GM18502 (cell line): ENCODE data around the gene RSRC1.
A peak's percentile ranks its signal among the peaks of the same experiment; 100 is the strongest.
"Not testable (repeated sequence)": the region's sequence is repeated elsewhere in the genome, so short reads cannot be mapped to it uniquely, and the experiment has no call there.

Experiments
- ATAC-seq: cut with Tn5 transposase; IDR thresholded peaks from one replicate; pipeline ENCODE4 v1.9.1; 2021; ENCODE audit warnings: mild to moderate bottlenecking; ENCODE audit not compliant: unreplicated experiment, poor library complexity

The RSRC1 gene

DNA sequence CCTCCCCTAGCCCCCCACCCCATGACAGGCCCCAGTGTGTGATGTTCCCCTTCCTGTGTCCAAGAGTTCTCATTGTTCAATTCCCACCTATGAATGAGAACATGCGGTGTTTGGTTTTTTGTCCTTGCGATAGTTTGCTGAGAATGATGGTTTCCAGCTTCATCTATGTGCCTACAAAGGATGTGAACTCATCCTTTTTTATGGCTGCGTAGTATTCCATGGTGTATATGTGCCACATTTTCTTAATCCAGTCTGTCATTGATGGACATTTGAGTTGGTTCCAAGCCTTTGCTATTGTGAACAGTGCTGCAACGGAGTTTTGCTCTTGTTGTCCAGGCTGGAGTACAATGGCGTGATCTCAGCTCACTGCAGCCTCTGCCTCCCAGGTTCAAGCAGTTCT lies 12.8 kb downstream of the RSRC1 start:
- ATAC-seq: not testable (repeated sequence)

DNA sequence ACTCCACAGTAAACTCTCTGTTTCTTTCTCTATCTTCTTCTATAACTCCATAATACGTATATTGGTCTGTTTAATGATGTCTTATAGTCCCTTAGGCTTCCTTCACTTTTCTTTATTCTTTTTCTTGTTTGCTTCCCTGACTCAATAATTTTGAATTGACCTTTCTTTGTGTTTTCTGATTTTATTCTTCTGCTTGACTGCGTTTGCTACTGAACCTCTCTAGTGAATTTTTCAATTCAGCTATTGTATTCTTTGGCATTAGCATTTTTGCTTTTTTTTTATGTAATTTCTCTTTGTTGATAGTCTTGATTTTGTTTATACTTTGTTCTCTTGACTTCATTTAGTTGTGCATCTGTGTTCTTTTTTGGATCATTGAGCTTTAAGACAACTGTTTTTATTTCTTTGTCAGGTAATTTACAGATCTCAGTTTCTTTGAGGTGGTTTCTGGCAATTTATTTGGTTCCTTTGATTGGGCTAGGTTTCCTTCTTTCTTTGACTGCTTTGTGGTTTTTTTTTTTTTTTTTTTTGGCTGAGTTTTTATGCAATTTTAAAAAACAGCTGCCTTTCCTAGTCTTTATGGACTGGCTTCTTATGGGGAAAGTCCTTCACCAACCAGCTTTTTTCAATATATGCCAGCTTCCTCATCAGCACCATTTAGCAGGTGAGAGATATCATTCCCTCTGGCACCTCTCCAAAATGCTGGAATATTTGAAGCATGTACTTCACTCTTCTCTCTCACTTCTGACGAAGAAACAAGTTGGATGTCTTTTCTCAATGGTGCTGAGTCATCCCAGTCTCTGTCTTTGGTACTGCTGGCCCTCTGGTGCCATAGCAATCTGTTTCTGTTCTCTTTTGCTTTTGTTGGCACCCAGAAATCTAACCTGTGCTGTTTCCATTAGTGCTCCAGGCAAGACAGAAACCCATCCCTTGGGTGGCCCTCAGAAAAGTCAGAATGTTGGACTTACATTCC lies 17.6 kb downstream of the RSRC1 start:
- ATAC-seq: no peak

DNA sequence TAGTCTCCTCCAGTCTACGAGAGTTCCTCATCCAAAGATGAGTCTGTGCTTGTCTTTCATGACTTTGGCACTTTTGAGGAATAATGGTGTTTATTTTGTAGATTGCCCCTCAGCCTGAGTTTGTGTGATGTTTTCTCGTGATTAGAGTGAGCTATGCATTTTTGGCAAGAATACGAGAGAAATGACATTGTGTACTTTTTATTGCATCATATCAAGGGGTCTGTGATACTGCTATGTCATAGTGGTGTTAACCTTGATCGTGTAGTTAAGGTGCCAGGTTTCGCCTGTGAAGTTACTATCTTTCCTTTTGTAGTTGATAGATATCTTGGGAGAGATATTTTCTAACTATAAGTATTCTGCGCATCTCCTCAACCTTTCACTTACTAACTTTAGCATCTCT lies 18.9 kb downstream of the RSRC1 start:
- no peak for ATAC-seq

DNA sequence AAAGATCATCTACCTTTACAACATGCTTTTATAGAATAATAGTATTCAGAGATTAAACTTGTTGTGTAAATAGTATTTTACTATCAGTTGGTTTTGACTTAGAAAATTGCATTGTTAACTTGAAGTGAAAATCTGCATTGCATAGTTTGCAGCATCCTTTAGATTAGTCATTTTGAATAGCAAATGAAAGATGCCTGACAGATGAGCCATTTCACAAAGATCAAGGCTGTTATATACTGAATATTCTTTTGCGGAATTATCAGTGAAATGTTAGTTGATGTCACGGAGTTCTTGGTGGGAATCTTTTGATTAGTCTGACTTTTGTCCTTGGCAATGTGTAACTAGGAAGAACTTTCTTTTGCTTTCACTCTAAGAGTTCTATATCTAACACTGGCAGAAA lies 24.5 kb downstream of the RSRC1 start:
- ATAC-seq: no peak

DNA sequence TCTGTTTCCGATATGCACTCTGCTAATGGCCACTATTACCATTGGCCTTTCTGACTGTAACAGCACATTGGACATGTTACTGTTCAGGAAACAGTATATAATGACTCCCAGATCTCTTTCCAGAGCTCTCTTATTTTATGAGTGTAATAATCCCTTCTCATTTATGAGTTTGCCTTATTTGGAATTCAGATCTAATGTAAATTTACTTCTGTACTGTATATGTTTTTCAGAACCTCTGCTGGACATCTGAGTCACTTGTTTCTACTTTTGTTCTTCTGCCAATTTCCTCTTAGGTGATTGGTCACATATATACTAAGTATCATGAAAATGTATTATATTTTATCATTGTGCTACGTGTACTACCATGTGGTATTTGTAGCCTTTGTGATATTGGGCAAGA lies 30.5 kb downstream of the RSRC1 start:
- ATAC-seq: no peak

DNA sequence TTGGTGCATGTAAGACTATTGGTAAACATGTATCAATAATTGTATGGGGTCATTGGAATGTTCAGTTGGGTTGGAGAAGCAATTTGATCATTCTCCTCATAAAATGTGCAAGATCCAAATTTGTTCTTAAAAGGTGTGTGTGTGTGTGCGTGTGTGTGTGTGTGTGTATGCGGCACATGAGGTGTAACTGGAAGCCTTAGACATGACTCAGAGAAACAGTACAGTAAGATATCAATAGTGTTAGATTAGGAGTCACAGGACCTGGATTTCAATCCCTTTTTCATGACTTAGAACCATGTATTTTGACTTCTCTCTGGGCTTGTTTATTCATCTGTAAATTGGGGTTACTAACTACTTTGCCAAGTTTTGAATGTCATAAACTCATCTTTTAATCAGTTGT lies 38.3 kb downstream of the RSRC1 start:
- no peak for ATAC-seq

DNA sequence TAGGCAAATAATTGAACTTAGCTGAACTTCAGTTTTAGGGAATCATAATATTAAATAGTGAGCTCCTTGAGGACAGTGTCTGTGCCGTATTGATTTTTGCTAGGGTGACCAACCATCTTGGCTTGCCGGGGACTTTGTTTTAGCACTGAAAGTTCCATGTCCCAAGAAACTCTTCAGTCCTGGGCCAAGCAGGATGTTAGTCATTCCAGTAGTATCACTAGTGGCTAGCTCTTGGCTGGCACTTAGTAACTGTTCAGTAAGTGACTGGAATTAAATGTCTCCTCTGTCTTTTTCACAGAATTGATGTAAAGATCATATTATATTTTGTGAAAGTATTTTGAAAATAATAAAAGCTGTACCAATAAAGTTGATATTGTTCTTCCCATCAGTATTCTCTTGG lies 42.3 kb downstream of the RSRC1 start:
- peak; percentile 84 for ATAC-seq

DNA sequence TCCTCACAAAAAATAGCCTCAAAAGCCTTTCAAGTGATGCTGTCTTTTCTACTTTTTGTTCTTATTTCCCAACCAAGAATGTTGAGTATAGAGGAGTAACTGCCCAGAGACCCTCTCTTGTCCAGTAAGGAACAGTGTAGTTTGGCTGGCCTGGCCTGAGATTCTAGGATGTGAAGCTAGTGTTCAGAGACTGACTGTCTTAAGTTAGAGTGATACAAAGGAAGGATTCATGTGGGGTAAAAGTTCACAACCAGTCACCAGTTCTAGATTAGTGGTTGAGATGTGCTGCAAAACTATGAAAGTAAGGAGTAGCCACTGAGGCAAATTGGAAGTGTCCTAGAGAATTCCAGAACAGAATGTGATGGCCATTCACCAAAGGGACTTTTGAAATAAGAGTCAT lies 49.1 kb downstream of the RSRC1 start:
- ATAC-seq: no peak

DNA sequence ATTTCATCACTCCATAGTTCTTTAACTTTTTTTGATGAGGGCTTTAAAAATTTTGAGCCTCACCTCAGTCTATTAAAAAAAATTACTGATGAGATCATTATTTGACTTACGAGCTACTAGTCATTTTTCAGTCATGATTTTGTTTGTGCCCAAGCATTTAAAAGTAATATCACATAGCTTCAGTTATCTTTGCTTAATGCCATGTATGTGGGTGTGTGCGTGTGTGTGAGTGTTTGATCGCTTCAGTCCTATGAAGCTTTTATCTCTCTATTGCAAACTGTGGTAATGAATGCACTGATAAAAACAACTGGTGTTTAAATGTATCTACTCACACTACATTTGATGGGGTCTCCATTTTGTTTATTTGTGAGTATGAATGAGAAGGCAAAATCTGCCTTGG lies 49.8 kb downstream of the RSRC1 start:
- ATAC-seq: no peak

DNA sequence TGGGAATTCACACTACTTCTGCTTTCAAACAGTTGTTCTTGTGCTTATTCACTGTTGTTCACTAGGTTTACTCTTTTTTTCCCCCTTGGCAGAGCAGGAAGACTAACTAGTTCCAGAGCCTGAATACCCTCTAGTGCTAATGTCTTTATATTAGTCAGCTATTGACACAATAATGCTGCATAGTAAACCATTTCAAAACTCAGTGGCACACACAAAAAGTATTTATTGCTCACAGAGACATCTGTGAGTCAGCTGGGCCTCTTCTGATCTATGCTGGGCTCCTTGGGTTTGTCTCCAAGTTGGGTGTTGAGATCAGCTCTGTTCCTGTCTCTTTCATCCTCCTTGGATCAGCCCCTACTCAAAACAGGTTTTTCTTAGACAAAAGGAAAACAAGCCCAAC lies 51.1 kb downstream of the RSRC1 start:
- ATAC-seq: no peak

DNA sequence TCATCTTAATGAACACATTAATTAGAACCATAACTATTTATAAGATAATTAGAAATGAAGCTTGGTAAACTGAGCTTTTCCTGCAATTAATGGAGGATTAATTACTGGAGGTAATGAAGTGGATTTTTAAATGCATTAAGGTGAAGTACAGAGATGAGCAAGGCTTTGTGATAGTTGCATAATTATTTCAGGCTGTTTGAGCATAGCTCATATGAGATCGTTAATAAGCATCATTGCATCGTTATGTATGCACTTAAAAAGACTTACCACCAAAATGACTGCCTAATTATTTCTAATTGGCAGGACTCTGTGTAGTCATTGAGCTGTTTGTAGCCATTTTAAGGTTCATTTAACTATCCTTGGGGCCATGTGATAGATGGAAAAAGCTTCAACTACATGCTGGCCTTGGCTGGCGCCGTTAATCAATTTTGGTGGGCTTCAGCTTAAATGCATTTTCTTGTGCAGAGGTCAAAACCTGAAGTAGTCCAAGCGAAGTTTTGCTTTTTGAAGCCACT lies 55.3 kb downstream of the RSRC1 start:
- no peak for ATAC-seq

DNA sequence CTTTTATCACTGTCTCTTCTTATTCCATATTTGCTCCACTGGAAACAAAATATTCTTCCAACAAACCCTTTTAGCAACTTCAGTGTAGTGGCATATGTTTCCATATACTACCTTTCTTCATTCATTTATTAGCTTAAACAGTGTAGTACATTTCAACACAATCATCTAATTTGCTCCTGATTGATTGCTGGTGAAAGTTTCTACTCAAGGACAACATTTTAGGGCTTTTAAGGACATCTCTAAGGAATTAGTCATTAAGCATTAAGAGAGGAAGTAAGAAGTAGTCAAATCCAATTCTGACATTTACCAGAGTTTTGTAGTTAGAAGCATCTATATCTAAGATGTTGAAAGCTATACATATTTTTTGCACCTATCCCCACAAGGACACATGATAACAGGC lies 55.8 kb downstream of the RSRC1 start:
- no peak for ATAC-seq

DNA sequence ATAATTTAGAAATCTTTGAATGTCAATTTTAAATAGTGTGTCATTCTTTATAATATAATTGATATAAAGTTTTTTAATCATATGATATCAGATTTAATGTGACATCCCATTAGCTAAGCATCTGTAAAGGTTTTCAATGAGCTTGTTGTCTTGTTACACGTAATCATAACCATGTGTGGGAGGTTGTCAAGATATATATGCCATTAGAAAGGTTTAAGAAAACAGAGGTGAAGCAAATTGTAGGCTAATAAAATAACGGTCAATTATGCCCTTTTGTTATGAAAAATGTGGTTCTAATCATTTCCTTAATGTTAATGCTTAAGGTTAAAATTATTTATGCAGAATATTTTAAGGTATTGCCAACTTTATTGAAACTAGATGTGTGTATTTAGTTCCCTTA lies 56.3 kb downstream of the RSRC1 start:
- no peak for ATAC-seq

DNA sequence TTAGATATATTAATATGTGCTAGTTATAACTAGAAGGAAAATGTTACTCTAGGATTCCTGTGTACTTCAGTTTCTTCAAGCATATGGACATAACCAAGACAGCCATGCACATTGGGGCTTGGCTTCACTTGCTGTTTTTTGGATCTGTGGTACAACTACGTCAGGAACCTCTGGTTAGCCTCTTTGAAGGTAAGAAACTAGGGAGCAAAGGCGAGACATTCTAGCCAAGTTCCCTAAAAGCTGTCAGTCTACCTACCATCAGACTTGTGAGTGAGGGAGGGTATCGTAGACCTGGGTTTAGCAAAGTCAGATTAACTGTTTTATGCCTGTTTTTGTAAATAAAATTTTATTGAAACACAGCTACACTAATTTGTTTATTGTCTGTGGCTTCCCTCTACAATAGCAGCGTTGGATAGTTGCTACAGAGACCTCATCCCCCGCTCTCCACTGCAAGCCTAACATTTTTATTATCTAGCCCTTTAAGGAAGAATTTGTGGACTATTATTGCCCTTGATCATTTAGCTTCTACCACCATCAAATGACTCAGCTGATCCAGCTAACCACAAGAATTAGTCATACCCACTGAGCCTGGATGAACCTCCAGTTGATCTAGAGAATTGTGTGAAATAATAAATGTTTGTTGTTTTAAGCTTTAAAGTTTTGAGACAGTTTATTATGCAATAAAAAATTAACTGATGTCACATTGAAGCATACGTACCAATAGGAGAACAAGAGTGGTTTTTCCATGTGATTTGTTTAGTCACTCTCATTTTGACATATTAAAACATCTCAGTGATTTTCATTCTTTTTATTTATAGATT lies 58.1 kb downstream of the RSRC1 start:
- ATAC-seq: no peak

DNA sequence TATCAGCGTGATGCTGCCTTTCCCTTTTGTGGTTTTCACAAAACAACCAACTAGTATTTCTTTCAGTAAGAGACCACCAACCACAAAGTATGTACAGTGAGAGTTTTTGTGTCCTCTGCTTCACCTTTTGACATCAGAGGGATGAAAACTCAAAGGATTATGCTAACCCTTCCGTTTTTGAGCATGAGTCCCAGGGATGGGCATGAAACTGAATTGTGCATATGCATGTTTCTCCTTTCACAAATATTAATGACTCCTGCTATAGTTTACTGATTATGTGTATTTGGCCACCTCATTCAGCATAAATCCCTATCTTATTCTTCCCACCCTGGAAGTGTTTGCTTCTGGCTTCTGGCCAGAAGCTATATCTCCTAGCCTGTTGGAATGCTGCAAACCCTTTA lies 59.2 kb downstream of the RSRC1 start:
- ATAC-seq: no peak

DNA sequence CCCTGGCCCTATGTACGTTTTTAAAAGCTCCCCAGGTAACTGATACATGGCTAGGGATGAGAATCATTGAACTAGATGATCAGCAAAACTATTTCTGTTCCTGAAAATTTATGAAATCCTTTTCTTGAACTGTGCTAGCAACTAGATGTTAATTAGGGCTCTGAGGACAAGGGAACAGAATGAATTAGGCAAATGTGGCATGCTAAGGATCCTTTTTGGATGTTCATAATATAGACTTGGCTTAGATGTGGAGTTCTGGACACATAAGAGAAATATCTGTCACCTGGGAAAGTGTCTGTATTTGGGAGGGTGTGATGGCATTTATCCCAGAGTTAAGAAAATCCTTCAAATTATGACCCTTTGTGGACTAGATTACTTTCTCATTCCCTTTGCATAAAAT lies 71.2 kb downstream of the RSRC1 start:
- no peak for ATAC-seq

DNA sequence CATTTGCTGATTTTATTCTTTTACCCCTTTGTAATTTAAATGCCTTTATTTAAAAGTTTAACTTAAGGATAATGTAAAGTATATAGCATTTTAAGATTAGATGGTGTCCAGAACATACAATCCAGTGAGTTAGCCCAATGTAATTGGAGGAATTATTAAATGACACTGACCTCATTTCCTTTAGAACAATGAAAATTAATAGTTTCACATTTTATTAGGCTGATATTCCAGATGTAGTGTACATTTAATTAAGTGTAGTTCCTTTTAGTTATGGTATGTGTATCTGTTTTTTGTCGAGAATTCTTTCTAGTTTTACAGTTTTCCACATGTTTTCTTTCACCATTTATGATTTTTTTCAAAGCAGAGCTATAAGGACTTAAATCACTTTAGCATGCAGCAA lies 75.8 kb downstream of the RSRC1 start:
- ATAC-seq: no peak

DNA sequence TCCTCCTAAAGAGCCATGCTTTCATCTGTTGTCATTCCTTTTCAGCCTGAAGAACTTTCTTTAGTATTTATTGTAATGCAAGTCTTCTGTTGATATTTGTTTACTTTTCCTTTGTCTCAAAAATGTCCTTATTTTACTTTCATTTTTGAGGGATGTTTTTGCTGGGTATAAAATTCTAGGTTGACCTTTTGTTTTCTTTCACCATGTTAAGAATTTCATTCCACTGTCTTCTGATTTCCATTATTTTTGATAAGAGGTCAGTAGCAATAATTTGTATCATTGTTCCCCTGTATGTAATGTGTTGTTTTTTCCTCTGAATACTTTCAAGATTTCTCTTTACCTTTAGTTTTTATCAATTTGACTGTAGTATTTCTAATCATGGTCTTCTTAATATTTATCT lies 91.1 kb downstream of the RSRC1 start:
- no peak for ATAC-seq

DNA sequence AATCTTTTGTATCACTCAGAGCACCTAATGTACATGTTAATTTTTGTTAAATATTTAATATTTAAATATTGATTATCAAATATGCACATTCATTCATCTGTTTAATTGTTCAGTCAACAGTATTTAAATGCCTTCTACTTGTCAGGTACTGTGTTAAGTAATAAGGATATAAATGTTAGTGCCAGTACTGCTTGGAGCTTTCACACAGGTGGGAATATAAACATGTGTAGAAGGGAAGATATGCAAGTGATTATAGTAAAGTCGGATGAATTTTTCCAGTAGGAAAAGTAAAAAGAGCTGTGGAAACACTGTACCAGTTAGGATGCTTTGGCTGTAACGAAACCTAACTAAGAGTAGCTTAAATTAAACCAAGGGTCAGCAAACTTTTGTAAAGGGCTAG lies 95.4 kb downstream of the RSRC1 start:
- ATAC-seq: no peak

DNA sequence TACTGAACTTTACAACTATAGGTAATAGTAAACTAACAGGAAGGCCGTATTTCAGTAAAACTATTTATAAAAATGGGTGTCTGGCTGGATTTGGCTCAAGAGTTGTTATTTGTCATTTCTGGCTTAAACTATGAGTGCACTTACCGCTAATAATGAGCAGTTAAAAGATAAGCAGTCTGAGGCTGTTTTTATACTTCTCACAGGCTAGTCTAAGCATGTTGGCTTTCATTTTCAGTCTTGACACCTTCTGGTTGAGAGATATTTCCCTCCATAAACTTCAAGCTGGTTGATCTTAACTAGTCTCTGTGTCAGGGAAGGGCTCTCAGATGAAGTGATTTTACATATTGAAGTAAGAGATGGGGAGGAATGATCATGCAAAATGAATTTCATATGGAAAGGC lies 96.1 kb downstream of the RSRC1 start:
- peak; percentile 82 for ATAC-seq

DNA sequence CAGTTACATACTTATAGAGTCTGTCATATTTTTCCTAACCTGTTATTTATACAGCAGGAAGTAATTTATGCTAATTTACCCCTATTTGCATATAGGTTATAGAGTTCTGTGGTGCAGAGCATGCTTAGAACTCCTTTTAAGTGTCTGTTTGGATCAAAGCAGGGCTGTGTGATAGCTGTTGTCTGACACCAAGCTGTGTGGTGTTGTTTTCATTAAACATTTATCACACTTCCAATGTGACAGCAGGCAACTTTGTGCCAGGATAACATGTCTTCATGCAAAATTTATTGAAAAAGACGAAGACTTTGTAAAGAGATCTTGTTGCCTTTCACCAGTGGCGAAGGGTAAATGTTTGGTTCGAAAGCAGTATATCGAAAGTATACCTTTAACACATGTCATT lies 100.2 kb downstream of the RSRC1 start:
- no peak for ATAC-seq
